GM12865 (cell line): ENCODE data around the gene ITGA3.

Source experiments
- DNase-seq: peaks from one replicate; pipeline ENCODE4 v3.0.0; 2010; ENCODE audit warnings: low read depth
- H3K4me3 ChIP-seq: 2 replicates; pipeline ENCODE4 v1.5.1; 2011; ENCODE audit warnings: mild to moderate bottlenecking, low read depth, low read length, control low read depth
- TF ChIP-seq, protein P1 (sequence below): IDR thresholded peaks from 2 replicates; pipeline ENCODE4 v1.5.1; 2011; ENCODE audit warnings: low read length, control low read depth, low read depth, inconsistent platforms; ENCODE audit not compliant: insufficient read depth; ENCODE audit errors: missing control alignments

Gene ITGA3

GRCh38 chr17:50132104-50132794 is 76.3 kb downstream of the ITGA3 start:
- TF ChIP-seq, protein P1, sequence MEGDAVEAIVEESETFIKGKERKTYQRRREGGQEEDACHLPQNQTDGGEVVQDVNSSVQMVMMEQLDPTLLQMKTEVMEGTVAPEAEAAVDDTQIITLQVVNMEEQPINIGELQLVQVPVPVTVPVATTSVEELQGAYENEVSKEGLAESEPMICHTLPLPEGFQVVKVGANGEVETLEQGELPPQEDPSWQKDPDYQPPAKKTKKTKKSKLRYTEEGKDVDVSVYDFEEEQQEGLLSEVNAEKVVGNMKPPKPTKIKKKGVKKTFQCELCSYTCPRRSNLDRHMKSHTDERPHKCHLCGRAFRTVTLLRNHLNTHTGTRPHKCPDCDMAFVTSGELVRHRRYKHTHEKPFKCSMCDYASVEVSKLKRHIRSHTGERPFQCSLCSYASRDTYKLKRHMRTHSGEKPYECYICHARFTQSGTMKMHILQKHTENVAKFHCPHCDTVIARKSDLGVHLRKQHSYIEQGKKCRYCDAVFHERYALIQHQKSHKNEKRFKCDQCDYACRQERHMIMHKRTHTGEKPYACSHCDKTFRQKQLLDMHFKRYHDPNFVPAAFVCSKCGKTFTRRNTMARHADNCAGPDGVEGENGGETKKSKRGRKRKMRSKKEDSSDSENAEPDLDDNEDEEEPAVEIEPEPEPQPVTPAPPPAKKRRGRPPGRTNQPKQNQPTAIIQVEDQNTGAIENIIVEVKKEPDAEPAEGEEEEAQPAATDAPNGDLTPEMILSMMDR: no peak
- DNase-seq: no peak
- no peak overlapping the region for H3K4me3 ChIP-seq

DNA sequence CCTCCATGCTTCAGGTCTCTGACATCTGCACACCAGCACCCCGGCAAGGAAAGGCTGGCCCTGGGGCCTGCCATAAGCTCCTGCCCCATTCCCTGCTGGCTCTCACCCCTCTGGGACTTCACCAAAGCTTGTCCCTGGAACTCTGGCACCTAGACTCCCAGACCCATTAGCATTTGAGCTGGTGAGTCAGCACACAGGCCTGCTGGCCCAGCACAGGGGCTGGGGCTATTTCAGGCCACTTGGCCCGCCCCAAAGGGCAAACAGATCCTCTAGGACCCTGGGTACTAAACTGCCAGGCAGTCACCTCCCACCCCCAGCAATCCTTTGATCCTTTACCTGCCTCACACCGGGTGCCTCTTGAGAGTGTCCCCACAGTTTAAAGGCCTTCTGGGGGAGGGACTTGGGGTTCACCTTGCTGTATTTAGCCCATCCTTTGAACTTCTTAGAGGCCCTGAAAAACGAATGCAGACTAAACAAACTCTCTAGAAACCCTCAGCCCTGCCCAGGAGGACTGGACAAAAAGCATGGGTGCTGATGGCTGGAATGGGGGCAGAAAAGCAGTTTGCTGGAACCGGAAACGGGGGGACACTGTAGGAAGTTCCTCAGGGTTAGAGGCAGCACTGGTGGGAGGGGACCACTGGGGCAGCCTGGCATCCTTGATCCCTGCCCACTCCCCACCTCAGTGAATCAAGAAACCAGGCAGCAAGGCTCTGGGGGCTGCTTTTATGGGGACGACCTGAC is 77.3 kb downstream of the ITGA3 start:
- TF ChIP-seq, protein P1: no peak
- DNase-seq: no peak

GRCh38 chr17:50133769-50134099 is 77.8 kb downstream of the ITGA3 start:
- no peak for DNase-seq
- TF ChIP-seq, protein P1: no peak
- H3K4me3 ChIP-seq: no peak overlapping the region

More for the DNA sequence above, 77.3 kb downstream of the ITGA3 start:
- no peak overlapping the region for H3K4me3 ChIP-seq

- no peak overlapping the region for H3K4me3 ChIP-seq
- TF ChIP-seq, protein P1: no peak
- no peak for DNase-seq
Observed at GRCh38 chr17:50134206-50135110, 78.5 kb downstream of the ITGA3 start.

- no peak overlapping the region for H3K4me3 ChIP-seq
- no peak for DNase-seq
- TF ChIP-seq, protein P1: no peak
Observed at GRCh38 chr17:50135316-50136095, 79.6 kb downstream of the ITGA3 start.

DNA sequence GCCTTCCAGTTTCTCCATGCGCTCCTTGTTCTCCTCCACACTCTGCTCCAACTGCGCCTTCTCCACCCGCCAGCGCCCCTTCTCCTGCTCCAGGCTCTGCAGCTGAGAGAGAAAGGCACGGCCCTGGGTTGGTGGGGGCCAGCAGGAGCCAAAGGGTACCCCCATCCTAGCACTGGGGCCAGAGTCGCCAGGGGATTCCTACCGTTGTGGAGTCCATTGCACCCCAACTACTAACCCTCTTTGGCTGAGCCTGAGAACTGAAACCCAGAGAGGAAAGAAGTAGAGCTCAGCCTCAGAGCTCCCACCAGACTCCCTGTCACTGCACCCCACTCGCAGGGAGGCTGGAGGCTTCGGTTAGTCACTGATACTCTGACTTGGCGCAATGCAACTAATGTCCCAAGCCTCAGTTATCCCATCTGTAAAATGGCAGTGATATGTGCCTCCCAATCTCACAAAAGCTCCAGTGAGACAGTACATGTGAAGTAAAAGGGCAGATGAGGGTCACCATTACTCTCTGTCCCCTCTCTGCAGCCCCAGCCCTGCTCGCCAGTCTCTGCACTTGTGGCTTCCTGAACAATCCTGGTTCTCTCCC is 80.3 kb downstream of the ITGA3 start:
- no peak overlapping the region for H3K4me3 ChIP-seq
- TF ChIP-seq, protein P1: no peak
- DNase-seq: no peak
